Measurements from ENCODE around the gene ZNF688. TPM values are rescaled to one million over a fixed set of nuclear protein-coding genes. Genes with fewer than 3 reads are reported as not detected.
A peak's percentile ranks its signal among the peaks of the same experiment; 100 is the strongest.

ZNF688 gene
- total and polyA plus RNA-seq, 2 of the 13 experiments (the other 11 are each of a cell fraction or from before 2014, with no cell fraction given), result 2.4 to 5.4 TPM

- TF ChIP-seq RNF219 (CRISPR knock-in tag; IDR thresholded peaks at IDR 0.05), result 0 out of 2 replicates have a peak, but pooled peaks have one; percentile 28
- peak; percentile 23; the same call in 1 of the 2 replicates for TF ChIP-seq HOXD1 (CRISPR knock-in tag; IDR thresholded peaks at IDR 0.05)
- TF ChIP-seq ZFP36L1 (CRISPR knock-in tag; IDR thresholded peaks at IDR 0.05), result no peak
- no peak for TF ChIP-seq ATF1 (CRISPR knock-in tag; IDR thresholded peaks at IDR 0.05)
- TF ChIP-seq BATF2 (CRISPR knock-in tag; IDR thresholded peaks at IDR 0.05), result no peak
- TF ChIP-seq ZBTB39 (CRISPR knock-in tag; IDR thresholded peaks at IDR 0.05), result 0 out of 2 replicates have a peak, but pooled peaks have one; percentile 53
- 0 out of 2 replicates have a peak, but pooled peaks have one; percentile 18 for TF ChIP-seq CERS6 (CRISPR knock-in tag; IDR thresholded peaks at IDR 0.05)
- TF ChIP-seq ZNF30 (CRISPR knock-in tag; IDR thresholded peaks at IDR 0.05), result peak; percentile 88; the same call in 1 of the 2 replicates
- 0 out of 4 replicates have a peak, but pooled peaks of 1 of the 2 experiments have one; percentile 16 for TF ChIP-seq KLF16 (CRISPR knock-in tag; IDR thresholded peaks at IDR 0.05)
- no peak for TF ChIP-seq ZNF570 (CRISPR knock-in tag; IDR thresholded peaks at IDR 0.05; ENCODE audit: borderline replicate concordance)
- peak; percentile 60; the same call in 1 of the 2 replicates for TF ChIP-seq ZNF770 (CRISPR knock-in tag; IDR thresholded peaks at IDR 0.05)
- no peak for TF ChIP-seq CEBPB (IDR thresholded peaks at IDR 0.05; ENCODE audit: borderline replicate concordance, low read depth, low read length)
- 0 out of 2 replicates have a peak, but pooled peaks have one; percentile 13 for TF ChIP-seq ZNF264 (CRISPR knock-in tag; IDR thresholded peaks at IDR 0.05)
- no peak for TF ChIP-seq ZNF121 (CRISPR knock-in tag; IDR thresholded peaks at IDR 0.05)
- TF ChIP-seq ZNF572 (CRISPR knock-in tag; IDR thresholded peaks at IDR 0.05), result no peak
- no peak for TF ChIP-seq MLX (CRISPR knock-in tag; IDR thresholded peaks at IDR 0.05)
Measured at GRCh38 chr16:30533748-30534367, 37.7 kb downstream of the ZNF688 start (continued).

Measured in HepG2 (cell line).